ENCODE data around the gene PLXND1. TPM values are rescaled to one million over a fixed set of nuclear protein-coding genes. Genes with fewer than 3 reads are reported as not detected.

The PLXND1 gene
- total RNA-seq, 3 donors from 2014 or later (not counting 1 experiment from before 2014, with no cell fraction given): 135 to 214 (median 189) TPM

GRCh38 chr3:129571605-129572547 lies 34.6 kb downstream of the PLXND1 start:
- WGBS (ENCODE audit: insufficient coverage): 95% methylated on average over 22 of the region's 22 CpGs
- H3K27ac Mint-ChIP-seq: peak overlapping the region; percentile 13 to 16
- H3K4me1 Mint-ChIP-seq: peaks cover 69 to 74% of the 10 kb centered on the region in 2 donors
- ATAC-seq: no peak
- Histone ChIP-seq H3K27me3 (ENCODE audit: control insufficient read depth, insufficient read depth, low read length) (no peaks in the 10 kb centered on the region), H3K36me3 (ENCODE audit: control insufficient read depth, insufficient read depth, low read length) (peaks cover 17% of the 10 kb centered on the region), H3K27ac (ENCODE audit: low read length) (no peak overlapping the region), H3K9me3 (ENCODE audit: control insufficient read depth, insufficient read depth, low read length) (no peaks in the 10 kb centered on the region), H3K4me3 (ENCODE audit: low read length) (no peak overlapping the region), H3K4me1 (ENCODE audit: control insufficient read depth, insufficient read depth, low read length) (peaks cover 57% of the 10 kb centered on the region)
- no peaks in the 10 kb centered on the region for H3K36me3 Mint-ChIP-seq
- intact Hi-C loops (cut with micrococcal nuclease): no loop called here
- TF ChIP-seq, protein P1, sequence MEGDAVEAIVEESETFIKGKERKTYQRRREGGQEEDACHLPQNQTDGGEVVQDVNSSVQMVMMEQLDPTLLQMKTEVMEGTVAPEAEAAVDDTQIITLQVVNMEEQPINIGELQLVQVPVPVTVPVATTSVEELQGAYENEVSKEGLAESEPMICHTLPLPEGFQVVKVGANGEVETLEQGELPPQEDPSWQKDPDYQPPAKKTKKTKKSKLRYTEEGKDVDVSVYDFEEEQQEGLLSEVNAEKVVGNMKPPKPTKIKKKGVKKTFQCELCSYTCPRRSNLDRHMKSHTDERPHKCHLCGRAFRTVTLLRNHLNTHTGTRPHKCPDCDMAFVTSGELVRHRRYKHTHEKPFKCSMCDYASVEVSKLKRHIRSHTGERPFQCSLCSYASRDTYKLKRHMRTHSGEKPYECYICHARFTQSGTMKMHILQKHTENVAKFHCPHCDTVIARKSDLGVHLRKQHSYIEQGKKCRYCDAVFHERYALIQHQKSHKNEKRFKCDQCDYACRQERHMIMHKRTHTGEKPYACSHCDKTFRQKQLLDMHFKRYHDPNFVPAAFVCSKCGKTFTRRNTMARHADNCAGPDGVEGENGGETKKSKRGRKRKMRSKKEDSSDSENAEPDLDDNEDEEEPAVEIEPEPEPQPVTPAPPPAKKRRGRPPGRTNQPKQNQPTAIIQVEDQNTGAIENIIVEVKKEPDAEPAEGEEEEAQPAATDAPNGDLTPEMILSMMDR (IDR thresholded peaks at IDR 0.05): no peak
- H3K27me3 Mint-ChIP-seq (ENCODE audit: low read depth in 2 of 2): no peaks in the 10 kb centered on the region
- H3K9me3 Mint-ChIP-seq: no peaks in the 10 kb centered on the region
- DNase-seq: no peak
- no peak overlapping the region for H3K4me3 Mint-ChIP-seq

DNA sequence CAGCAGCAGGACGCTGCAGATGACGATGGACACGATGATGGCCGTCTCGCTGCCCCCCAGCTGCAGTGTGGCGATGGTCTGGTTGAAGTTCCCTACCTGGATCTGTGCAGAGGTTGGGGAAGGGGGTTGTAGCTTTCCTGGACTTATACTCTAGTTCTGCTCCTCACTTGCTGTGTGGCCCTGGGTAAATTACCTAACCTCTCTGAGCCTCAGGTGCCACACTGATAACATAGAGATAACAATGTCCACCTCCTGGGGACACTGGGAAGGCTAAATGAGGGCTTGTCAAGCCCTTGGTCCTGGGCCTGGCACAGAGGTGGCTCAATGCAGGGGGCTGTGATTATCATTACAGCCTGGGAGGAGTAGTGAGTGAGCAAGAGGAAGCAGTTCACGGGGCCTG lies 36.6 kb downstream of the PLXND1 start:
- WGBS (ENCODE audit: insufficient coverage): 97% methylated on average over 7 of the region's 7 CpGs
- H3K27me3 ChIP-seq (ENCODE audit: control insufficient read depth, insufficient read depth, low read length): no peaks in the 10 kb centered on the region

GRCh38 chr3:129567939-129568338 lies 38.5 kb downstream of the PLXND1 start:
- WGBS (ENCODE audit: insufficient coverage): 33% methylated on average over 5 of the region's 6 CpGs
- H3K9me3 Mint-ChIP-seq: no peaks in the 10 kb centered on the region
- Histone ChIP-seq H3K4me3 (ENCODE audit: low read length) (no peak overlapping the region), H3K4me1 (ENCODE audit: control insufficient read depth, insufficient read depth, low read length) (peaks cover 39% of the 10 kb centered on the region), H3K27ac (ENCODE audit: low read length) (peak overlapping the region; percentile 8), H3K27me3 (ENCODE audit: control insufficient read depth, insufficient read depth, low read length) (no peaks in the 10 kb centered on the region), H3K9me3 (ENCODE audit: control insufficient read depth, insufficient read depth, low read length) (no peaks in the 10 kb centered on the region), H3K36me3 (ENCODE audit: control insufficient read depth, insufficient read depth, low read length) (peaks cover 17% of the 10 kb centered on the region)
- peak overlapping the region; percentile 56 for H3K4me3 Mint-ChIP-seq
- ATAC-seq (peak; percentile 52 to 85 (median 81)), DNase-seq (peak in 1 of 2 donors; percentile 55)
- no peaks in the 10 kb centered on the region for H3K27me3 Mint-ChIP-seq (ENCODE audit: low read depth in 2 of 2)
- H3K36me3 Mint-ChIP-seq: no peaks in the 10 kb centered on the region
- H3K4me1 Mint-ChIP-seq: peaks cover 46 to 56% of the 10 kb centered on the region in 2 donors
- intact Hi-C loops (cut with micrococcal nuclease): no loop called here
- H3K27ac Mint-ChIP-seq: peak overlapping the region; percentile 31 to 75
- TF ChIP-seq, protein P1 (IDR thresholded peaks at IDR 0.05): no peak

More for the DNA sequence above, 36.6 kb downstream of the PLXND1 start:
- H3K36me3 ChIP-seq (ENCODE audit: control insufficient read depth, insufficient read depth, low read length): peaks cover 21% of the 10 kb centered on the region
- no peak overlapping the region for H3K4me3 ChIP-seq (ENCODE audit: low read length)
- H3K36me3 Mint-ChIP-seq: no peaks in the 10 kb centered on the region
- peak overlapping the region; percentile 17 for H3K4me3 Mint-ChIP-seq
- no peaks in the 10 kb centered on the region for H3K9me3 ChIP-seq (ENCODE audit: control insufficient read depth, insufficient read depth, low read length)
- DNase-seq (no peak), ATAC-seq (no peak)
- H3K27ac Mint-ChIP-seq: peak overlapping the region; percentile 75 to 79
- H3K9me3 Mint-ChIP-seq: no peaks in the 10 kb centered on the region
- intact Hi-C loops (cut with micrococcal nuclease): no loop called here
- H3K27me3 Mint-ChIP-seq (ENCODE audit: low read depth in 2 of 2): no peaks in the 10 kb centered on the region
- H3K4me1 Mint-ChIP-seq: peaks cover 60 to 66% of the 10 kb centered on the region in 2 donors
- TF ChIP-seq, protein P1 (IDR thresholded peaks at IDR 0.05): no peak
- peaks cover 47% of the 10 kb centered on the region for H3K4me1 ChIP-seq (ENCODE audit: control insufficient read depth, insufficient read depth, low read length)
- no peak overlapping the region for H3K27ac ChIP-seq (ENCODE audit: low read length)
